Subcutaneous adipose tissue (tissue), 4 donors: ENCODE data around the gene ZFYVE26. TPM values are rescaled to one million over a fixed set of nuclear protein-coding genes. Genes with fewer than 3 reads are reported as not detected.

Source experiments
- CTCF ChIP-seq: fragments of 450-650 bp; IDR thresholded peaks from one replicate; pipeline ENCODE4 v1.5.1; 2016; ENCODE audit warnings: low read depth, mild to moderate bottlenecking, control low read depth, antibody characterized with exemption, moderate library complexity
- total RNA-seq, 4 donors: library from RNA; depleted of rRNA; stranded (reverse); fragments of >200 nt; gene quantifications; one replicate each; pipeline ENCODE4 v1.1.0, GENCODE V29; 2016

The ZFYVE26 gene
- total RNA-seq, 4 donors from 2014 or later: 25.6 to 40.3 (median 35.4) TPM

GRCh38 chr14:67806246-67806645 is 10.1 kb downstream of the ZFYVE26 start:
- TF ChIP-seq CTCF: no peak

- no peak for TF ChIP-seq CTCF
These were observed 15.6 kb downstream of the ZFYVE26 start for GRCh38 chr14:67800743-67801142.

- no peak for TF ChIP-seq CTCF
These were observed 17.7 kb downstream of the ZFYVE26 start for GRCh38 chr14:67798731-67799130.

GRCh38 chr14:67787673-67788072 is 28.7 kb downstream of the ZFYVE26 start:
- TF ChIP-seq CTCF: no peak

GRCh38 chr14:67785270-67786109 is 30.9 kb downstream of the ZFYVE26 start:
- no peak for TF ChIP-seq CTCF

GRCh38 chr14:67784244-67784823 is 32.1 kb downstream of the ZFYVE26 start:
- TF ChIP-seq CTCF: no peak

- no peak for TF ChIP-seq CTCF
These were observed 34.3 kb downstream of the ZFYVE26 start for GRCh38 chr14:67782090-67782489.
